GM21576 (cell line): ENCODE results near the gene SNORC.
"Not testable (repeated sequence)": the region's sequence is repeated elsewhere in the genome, so short reads cannot be mapped to it uniquely, and the experiment has no call there.

Source experiments
- ATAC-seq: cut with Tn5 transposase; IDR thresholded peaks from one replicate; pipeline ENCODE4 v1.9.1; 2021; ENCODE audit warnings: mild to moderate bottlenecking, moderate library complexity; ENCODE audit not compliant: unreplicated experiment

Gene SNORC

DNA sequence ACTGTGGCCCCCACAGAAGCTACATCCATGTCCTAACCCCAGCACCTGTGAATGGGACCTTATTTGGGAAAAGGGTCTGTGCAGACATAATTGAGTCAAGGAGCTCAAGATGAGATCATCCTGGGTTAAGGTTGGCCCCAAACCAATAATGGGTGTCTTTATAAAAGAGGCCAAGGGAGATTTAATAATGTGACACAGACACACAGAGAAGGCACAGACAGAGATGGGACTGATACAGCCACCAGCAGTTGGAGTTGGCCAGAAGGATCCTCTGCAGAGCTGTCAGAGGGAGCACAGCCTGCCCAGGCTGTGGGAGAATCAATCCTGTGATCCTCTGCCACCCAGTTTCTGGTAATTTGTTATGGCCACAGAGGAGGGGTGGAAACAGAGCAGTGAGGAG lies 26.0 kb downstream of the SNORC start:
- ATAC-seq, result no peak

DNA sequence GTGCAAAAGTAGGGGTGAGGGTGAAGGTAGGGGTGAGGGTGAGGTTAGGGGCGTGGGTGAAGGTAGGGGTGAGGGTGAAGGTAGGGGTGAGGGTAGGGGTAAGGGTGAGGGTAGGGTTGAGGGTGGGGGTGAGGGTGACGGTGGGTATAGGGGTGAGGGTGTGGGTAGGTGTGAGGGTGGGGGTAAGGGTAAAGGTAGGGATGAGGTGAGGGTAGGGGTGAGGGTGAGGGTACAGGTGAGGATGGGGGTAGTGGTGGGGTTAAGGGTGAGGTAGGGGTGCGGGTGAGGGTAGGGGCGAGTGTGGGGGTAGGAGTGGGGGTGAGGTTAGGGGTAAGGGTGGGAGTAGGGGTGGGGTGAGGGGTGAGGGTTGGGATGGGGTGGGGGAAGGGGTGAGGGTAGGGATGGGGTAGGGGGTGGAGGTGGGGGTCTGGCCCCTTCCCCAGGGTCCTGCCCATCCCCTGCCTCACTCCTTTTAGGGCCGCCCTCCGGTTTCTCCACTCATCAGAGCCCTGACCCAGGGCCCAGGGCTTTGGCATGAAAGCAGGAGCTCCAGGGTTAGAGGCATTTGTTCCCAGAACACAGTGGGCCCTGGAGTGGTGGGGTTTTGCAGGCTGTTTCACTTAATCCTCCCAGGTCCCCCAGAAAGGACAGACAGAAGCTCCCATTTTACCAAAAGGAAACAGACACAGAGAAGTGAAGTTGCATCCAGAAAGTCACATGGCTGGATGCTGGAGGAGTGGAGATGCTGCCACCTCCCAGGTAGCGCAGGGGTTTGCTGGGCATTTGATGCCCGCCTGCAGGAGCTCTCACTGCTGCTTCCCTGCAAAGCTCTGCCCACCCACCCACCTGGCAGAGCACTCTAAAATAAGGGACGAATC lies 26.9 kb downstream of the SNORC start:
- ATAC-seq, result no peak

DNA sequence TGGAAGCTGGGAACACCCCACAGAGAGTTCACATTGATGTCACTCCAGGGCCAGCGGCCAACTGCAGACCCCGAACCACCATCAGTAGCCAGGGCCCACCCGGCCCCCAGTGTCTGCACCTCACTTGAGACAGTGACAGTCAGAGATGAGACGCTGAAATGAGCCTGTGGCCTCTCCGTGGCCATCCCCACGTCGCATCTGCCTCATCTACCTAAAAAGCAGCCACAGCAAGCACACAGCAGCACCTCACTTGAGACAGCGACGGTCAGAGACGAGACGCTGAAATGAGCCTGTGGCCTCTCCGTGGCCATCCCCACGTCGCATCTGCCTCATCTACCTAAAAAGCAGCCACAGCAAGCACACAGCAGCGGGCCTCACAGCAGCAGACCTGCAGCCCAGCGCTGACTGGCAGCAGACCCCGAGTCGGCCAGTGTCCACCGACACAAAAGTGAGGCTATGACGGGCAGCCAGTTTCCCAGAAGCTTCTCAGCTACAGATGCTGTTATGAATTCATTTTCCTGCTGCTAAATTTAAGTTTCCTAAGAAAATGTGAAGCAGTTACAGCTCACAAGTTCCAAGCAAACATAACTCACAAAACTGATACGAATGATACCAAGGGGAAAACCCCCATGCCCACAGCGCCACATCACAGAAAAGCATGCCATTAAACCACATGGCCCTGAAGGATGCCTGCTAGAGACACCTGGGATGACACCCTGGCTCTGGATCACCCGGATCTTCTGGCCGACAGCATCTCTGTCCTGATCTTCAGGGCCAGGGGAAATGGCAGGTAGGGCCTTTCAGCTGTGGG lies 27.7 kb downstream of the SNORC start:
- ATAC-seq, result no peak

DNA sequence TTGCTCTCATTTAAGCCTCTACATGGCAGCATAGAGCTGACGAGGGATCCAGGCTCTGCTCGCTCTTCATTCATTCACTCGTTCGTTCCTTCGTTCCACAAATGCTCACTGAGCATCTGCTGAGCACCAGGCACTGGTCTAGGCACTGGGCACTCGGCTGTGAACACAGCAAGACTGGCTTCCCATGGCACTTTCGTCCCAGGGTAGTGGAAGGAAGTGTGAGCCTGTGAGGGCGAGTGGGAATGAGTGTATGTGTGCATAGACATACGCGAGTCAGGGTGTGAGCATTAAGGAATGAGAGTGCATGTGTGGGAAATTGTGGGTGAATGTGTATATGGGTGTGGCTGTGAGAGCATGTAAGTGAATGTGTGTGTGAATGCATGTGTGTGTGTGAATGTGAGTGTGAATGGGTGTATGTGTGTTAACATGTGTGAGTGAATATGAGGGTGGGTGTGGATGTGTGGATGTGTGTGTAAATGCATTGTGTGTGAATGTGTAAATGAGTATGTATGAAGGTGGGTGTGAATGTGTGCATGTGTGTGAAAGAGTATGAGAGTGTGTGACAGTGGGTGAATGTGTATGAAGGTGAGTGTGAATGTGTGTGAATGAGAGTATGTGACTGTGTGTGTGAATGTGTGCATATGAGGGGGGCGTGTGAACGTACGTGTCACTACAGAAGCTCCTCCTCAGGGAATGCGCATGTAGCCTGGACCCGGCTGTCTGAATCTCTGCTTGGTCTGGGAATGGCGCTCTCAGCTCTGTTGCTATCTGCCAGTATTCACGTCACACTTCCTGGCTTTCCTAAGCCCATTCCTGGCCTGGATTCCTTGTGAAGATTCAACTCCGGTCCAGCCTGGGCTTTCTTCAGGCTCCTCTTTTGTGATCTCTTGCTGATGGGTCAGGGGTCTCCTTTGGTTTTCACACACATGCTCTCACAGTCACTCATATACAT lies 28.8 kb downstream of the SNORC start:
- ATAC-seq, result no peak

DNA sequence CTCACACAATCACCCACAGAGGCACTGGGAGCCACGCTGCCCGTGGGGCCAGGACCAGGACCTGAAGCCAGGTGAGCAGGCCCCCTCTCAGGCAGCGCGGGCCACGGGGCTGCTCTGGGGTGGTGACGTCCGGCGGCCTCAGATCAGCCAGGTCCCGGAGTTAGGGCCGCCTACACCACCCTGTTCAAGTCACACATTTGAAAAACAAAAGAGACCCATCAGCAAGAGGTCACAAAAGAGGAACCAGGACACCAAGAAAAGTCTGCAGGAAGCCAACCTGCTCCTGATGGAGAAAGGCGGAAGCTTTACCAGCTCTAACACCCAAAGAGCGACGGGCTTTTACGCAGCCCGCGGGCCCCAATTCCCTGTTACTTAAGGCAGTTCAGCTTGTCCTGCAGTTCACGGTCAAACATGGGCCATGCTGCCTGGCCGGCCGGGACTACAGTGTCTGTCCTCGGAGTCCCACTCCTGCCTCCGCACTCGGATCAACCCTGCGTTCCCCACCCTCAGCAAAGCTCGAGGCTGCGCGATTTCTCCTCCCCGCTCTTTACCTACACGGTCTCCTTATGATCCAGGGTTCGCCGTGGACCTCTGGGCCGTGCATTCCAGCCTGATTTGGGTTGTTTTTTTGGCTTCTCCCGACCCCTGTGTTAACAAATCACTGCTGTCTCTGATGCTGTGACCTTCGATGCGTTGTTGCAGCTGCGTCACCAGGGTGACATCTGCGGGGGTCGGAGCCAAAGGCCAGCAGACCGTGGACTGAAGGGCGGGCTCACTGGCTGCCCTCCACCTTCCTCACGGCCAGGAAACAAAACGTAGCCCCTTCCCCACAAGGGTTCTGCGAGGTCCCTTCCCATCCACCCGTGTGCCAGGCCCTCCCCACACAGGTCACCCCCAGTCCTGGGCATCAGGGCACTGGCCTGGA lies 31.0 kb downstream of the SNORC start:
- ATAC-seq, result no peak

DNA sequence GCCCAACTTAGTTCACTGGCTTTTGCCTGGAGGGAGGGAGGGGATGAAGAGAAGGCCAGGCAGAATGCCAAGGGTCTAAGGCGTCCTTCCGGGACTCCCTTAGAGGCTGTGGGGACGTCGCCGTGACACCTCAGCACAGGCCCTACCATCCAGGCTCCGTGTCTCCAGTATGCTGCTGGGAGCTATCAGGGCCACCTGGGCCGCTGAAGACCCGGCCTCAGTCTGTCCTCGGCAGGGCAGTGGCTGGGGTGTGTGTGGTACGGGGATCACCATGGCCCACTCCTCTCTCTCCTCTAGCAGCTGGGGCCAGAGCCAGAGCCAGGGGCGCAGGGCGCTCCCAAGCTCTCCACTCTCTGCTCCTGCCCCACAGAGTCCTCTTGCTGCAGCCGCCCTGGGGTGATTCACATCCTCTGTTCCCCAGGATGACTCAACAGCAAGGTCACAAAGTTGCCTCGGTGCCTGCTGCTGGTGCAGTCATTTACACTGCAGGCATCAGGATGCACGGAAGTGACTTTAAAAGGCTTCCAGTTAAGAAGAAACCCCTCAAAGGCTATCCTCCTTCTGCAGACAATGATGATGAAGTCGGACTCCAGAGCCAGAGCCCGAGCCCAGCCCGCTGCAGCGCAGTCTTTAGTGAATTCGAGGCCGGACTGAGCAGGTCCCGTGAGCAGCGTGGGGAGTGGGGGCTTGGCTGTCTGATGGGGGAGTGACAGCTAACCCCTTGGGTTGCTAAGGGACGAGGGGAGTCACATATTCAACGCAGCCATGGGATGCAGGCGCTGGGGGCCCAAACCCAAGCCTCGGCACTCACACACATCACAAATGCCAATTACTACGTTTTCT lies 31.9 kb downstream of the SNORC start:
- no peak for ATAC-seq

DNA sequence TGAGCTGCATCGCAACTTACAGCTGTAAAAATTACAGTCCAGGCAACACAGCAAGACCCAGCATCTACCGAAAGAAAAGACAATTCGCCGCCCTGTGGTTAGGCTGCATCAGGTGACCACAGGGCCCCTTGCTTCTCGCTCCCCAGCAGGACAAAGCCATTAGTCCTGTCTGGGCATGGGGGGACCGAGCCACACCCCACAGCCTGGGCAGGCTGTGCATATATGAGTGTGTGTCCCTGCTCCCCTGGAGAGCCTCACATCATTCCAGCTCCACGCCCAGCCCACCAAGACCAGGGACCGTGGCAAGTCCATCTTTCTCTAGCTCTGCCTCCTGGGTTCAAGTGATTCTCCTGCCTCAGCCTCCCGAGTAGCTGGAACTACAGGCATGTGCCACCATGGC lies 33.9 kb downstream of the SNORC start:
- no peak for ATAC-seq

DNA sequence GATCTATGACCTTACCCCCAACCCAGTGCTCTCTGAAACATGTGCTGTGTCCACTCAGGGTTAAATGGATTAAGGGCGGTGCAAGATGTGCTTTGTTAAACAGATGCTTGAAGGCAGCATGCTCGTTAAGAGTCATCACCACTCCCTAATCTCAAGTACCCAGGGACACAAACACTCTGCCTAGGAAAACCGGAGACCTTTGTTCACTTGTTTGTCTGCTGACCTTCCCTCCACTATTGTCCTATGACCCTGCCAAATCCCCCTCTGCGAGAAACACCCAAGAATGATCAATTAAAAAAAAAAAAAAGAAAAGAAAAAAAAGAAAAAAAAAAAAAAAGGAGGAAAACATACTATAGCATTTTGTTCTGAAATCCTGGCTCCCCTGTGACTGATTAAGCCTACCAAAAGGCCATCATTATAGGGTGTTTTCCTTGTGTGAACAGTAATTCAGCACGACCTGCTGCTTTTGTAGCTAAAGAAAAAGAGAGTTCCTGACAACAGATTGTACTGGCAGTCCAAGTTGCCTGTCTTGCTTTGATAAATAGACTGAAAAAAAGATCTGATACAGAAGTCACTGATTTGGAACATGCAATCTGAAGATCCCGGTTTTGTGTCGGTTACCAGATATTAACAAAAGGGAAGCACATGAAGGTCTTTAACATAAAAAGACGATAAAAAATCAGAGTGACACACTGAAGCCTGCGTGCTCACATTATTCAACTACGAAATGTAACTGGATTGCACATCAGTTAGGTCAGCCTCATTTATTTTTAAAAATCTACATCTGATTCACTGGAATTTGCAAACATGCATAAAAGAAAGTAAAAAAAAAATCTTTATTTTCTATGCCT lies 37.0 kb downstream of the SNORC start:
- ATAC-seq, result not testable (repeated sequence)

DNA sequence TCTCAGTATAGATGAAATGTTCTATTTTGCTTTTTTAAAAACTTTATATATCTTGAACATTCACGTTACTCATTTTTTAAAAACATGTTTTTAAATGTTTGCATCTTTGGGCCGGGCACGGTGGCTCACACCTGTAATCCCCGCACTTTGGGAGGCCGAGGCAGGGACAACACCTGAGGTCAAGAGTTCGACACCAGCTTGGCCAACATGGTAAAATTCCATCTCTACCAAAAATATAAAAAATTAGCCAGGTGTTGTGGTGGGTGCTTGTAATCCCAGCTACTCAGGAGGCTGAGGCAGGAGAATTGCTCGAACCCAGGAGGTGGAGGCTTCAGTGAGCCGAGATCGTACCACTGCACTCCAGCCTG lies 37.6 kb downstream of the SNORC start:
- not testable (repeated sequence) for ATAC-seq

DNA sequence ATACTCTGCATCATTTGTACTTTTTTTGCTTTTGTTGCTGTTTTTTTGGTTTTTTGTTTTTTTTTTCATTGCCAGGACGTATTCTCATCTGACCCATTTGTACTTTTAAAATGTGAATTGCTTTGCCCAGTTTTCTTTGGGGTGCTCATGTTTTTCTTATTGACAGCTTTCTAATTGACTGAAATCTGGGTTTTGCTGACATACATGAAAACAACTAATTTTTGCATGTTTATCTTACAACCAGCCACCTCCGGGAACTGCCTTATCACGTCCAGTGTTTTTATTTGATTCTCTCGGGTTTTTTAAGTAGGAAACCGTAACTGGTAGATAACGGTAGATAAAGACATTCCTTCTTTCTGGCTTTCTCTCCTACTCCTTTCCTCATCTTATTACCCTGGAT lies 38.6 kb downstream of the SNORC start:
- no peak for ATAC-seq

DNA sequence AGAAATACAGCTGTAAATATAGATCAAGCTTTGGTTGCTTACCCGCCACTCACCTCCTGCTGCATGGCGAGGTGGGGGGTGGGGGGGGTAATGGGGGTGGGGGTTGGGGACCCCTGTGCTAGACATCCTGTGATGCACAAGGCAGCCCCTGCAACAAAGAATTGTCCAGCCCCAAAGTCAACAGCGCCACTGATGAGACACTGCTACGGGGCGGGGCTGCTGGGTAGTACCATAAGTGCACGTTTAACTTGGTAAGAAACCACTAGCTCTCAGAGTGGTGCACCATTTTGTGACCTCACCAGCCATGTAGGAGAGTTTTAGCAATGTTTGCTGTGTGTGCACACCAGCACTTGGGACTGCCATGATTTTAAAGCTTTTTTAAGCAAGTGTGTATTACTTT lies 40.3 kb downstream of the SNORC start:
- ATAC-seq, result no peak

DNA sequence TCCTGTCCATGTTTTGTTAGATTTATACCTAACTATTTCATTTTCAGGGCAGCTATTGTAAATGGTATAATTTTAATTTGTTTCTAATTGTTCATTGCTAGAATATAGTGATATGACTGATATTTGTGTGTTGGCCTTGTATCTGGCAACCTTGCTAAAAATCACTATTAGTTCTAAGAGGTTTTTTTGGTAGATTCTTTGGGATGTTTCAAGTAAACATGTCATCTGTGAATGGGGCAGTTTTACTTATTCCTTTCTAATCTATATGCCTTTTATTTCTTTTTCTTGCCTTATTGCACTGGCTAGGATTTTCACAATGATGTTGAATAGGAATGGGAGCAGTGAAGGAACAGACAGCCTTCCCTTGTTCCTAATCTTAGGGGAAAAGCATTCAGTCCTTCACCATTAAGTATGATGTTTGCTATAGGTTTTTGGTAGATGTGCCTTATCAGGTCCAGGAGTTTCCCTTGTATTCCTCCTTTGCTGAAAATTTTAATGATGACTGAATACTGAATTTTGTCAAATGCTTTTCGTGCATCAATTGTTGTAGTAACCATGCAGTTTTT lies 41.7 kb downstream of the SNORC start:
- no peak for ATAC-seq

DNA sequence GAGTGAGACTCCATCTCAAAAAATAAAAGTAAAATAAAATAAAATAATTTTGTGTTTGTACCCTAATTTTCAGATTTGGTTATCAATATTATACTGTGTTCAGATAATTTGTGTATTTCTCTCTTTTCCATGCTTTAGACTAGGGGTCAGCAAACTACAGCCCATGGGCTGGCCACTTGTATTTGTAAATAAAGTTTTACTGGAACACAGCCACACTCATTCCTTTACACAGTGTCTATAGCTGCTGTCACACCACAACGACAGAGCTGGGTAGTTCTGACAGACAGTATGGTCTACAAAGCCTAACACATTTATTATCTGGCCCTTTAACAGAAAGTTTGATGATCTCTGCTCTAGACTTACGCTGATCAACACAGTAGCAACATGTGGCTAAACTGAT lies 43.8 kb downstream of the SNORC start:
- no peak for ATAC-seq

DNA sequence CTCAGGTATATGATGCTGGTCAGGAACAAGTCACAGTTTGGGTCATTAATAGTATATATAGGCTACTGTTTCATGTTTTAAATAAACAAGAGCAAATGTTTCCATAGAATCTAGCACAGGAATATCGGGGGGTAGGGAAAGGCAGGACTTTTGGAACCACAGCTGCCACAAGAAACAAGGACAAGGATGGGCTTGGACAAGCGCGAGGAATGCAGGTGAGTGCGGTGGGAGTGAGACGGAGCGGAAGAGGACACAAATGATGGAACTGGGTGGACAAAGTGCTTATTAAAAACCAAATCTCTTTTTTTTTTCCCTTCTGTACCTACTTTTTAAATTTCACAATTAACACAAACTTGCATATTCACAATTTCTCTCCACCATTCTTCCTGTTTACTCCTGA lies 49.1 kb downstream of the SNORC start:
- no peak for ATAC-seq

DNA sequence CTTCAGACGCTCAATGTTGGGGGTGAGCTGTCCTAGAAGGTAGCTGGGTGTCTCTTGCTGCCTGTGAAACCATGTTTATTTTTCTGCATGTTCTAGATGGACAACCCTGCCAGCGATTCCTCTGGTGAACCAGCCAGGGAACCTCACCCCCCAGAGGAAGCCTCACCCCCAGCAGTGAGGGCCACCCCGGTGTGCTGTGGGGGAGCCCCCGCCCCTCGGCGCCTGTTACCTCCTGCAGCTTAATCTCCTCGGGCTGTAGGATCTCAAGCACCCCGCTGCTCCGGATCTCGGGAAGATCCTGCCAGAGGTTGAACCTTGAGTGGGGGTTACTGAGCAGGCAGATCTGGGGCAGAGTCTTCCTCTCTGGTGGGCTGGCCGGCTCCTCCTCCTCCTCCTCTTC lies 50.0 kb downstream of the SNORC start:
- no peak for ATAC-seq

DNA sequence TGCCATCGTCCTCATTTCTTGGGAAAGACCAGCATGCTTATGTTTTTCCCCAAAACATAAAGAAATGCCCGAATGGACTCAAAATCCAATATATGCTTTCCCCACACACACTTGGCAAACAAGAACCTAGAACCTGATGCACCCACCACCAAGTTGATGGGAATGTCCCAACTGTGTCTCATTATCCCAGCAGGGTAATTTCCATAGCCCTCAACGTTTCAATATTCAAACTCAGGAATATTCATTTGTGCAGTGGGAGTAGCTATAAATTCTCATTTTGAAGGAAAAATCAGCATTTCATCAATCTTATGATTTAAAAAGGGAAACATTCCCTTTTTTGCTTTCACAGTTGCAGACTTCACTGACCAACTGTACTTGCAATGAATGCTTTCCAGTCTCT lies 50.7 kb downstream of the SNORC start:
- no peak for ATAC-seq

DNA sequence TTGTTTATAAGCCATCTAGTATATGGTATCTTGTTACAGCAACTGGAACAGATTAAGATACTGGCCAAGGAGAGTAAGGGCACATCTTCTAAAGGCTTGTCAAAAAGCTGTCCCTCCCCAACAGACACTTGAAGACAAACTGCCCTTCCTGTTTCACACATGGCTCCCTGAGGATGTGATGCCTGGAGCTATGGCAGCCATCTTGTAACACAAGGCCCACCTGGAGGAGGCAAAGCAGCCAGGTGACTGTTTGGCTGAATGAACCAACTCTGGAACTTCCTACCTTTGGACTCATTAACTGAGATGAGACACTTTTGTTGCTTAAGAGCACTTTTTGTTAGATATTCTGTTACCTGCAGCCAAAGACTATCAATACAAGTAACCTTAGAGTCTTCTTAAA lies 54.4 kb downstream of the SNORC start:
- ATAC-seq, result no peak
